Raji (cell line): Measurements from ENCODE around the gene GTF2F2.

Experiments used
- POLR2A ChIP-seq: IDR thresholded peaks from 2 replicates; pipeline ENCODE4 v1.6.1; 2011; ENCODE audit warnings: low read depth, low read length, control low read depth; ENCODE audit not compliant: insufficient read depth

Gene GTF2F2

GRCh38 chr13:45143346-45143751 is 23.0 kb downstream of the GTF2F2 start:
- no peak for TF ChIP-seq POLR2A

GRCh38 chr13:45149964-45150363 is 29.7 kb downstream of the GTF2F2 start:
- TF ChIP-seq POLR2A: no peak

GRCh38 chr13:45156565-45157361 is 36.5 kb downstream of the GTF2F2 start:
- no peak for TF ChIP-seq POLR2A

DNA sequence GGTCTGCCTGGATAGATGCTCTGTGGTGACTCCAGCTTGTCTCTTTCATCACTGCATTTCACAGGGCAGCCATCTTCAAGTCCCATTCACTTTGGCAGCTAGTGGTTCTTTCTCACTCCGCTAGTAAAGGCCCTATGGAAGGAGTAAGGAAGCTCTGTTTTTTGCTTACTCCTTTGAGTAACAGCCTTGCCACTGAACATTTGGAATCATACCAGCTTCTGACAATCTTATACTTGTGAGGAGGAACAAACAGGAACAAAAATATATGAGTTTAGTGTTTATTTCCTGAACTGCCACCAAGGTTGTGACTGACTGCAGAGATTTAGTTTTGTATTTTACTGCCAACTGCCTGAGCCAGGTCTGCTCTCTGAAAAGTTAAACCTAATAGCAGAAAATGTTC is 41.9 kb downstream of the GTF2F2 start:
- no peak for TF ChIP-seq POLR2A

DNA sequence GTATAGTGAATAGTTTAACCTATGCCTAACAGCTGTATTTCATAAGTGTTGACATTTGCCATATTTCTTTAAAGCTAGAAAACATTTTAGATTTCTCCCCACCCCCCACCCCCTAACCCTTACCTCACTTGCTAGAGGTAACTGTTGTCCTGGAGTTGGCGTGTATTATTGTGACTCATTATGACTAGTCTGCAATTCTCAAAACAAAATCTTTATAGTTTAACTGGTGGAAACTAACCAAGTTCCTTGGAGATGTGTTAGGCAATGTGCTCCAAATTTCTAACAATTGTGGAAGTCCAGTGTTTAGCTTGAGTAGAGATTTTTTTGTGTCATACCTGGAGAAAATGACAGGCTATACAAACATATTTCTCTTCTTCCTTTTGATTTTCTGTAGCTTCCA is 42.5 kb downstream of the GTF2F2 start:
- TF ChIP-seq POLR2A: no peak

GRCh38 chr13:45166858-45167257 is 46.5 kb downstream of the GTF2F2 start:
- no peak for TF ChIP-seq POLR2A

- TF ChIP-seq POLR2A: no peak
These were observed 47.6 kb downstream of the GTF2F2 start for GRCh38 chr13:45167611-45168554.

- TF ChIP-seq POLR2A: no peak
These were observed 48.2 kb downstream of the GTF2F2 start for GRCh38 chr13:45168555-45168930.

GRCh38 chr13:45174478-45174877 is 54.2 kb downstream of the GTF2F2 start:
- no peak for TF ChIP-seq POLR2A

- TF ChIP-seq POLR2A: no peak
These were observed 58.2 kb downstream of the GTF2F2 start for GRCh38 chr13:45178349-45179162.

- no peak for TF ChIP-seq POLR2A
These were observed 59.1 kb downstream of the GTF2F2 start for GRCh38 chr13:45179428-45179827.

GRCh38 chr13:45180303-45180702 is 60.0 kb downstream of the GTF2F2 start:
- no peak for TF ChIP-seq POLR2A

DNA sequence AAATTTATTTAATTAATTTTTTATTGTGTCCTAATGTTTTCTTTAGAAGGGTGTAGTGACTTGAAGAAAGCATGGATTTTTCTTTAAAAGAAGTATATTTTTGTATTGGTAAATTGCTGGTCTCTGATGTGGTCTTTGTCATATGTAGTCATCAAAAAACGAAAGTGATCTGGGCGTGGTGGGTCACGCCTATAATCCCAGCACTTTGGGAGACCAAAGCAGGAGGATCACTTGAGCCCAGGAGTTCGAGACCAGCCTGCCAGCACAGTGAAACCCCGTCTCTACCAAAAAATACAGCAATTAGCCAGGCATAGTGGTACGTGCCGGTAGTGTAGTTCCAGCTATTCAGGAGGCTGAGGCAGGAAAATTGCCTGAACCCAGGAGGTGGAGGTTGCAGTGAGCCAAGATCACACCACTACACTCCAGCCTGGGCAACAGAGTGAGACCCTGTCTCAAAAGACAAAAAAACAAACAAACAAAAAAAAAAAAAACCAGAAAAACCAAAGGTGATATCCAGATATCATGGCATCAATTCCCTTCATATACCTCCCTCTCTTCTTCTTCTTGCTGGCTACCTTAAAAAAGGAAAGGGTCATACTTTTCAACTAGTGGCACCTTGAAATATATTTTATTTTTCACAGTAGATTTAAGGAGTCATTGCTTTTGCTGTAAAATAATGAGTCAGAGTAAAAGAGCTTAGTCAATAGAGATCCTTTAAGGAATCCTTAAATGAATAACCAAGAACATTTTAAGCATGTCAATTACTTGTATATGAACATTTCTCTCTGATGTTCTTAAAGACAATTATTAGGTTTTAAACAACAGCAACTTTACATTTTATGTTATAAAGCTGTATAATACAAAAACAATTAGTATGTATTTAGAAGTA is 60.6 kb downstream of the GTF2F2 start:
- TF ChIP-seq POLR2A: no peak

- TF ChIP-seq POLR2A: no peak
These were observed 64.4 kb downstream of the GTF2F2 start for GRCh38 chr13:45184693-45185092.
